HG03039 (cell line): ENCODE results near the gene SRRM2.

Experiments
- ATAC-seq: cut with Tn5 transposase; IDR thresholded peaks from one replicate; pipeline ENCODE4 v1.9.1; 2021; ENCODE audit warnings: mild to moderate bottlenecking, moderate library complexity; ENCODE audit not compliant: unreplicated experiment

Gene SRRM2

DNA sequence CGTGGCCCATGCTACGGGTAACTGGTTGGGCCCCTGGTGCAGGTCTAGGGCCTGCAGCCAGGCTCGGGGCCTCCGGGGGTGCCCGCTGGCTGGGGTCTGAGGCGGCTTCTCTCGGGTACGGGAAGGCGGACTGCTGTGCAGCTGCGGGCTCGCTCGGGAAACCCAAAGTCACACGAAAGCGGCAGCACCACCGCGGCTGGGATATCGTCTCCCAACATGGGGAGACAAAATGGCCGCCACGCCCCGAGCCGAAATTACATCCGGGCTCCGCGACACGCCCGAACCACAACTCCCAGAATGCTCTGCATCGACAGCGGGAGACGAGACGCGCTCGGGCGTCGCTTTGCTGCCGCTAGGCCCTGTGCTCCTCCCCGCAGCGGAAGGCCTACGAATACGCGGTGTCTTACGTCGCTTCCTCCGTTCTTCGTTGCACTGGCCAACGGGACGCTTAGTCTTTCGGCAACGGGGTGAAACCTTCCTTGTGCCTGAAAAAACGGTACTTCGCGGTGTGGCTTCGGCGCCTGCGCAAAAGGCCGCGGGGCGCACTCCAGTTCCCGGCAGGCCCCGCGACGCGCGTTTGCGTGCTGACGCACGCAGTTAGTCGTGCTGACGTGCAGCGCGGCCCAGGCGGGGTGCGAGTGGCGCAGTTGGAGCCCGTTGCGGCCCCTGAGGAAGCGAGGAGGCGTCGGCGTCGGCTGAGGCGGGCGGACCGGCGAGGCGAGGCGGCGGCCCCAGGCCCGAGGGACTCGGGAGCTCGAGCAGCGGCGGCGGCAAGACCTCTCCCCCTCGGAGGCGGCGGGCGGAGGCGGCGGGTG lies at the start of gene SRRM2:
SRRM2 (plus strand) TSS at position 604 of the 815 bp plus-strand sequence. CDS start 3,727 bp downstream, outside the sequence.
- ATAC-seq = peak; percentile 69

DNA sequence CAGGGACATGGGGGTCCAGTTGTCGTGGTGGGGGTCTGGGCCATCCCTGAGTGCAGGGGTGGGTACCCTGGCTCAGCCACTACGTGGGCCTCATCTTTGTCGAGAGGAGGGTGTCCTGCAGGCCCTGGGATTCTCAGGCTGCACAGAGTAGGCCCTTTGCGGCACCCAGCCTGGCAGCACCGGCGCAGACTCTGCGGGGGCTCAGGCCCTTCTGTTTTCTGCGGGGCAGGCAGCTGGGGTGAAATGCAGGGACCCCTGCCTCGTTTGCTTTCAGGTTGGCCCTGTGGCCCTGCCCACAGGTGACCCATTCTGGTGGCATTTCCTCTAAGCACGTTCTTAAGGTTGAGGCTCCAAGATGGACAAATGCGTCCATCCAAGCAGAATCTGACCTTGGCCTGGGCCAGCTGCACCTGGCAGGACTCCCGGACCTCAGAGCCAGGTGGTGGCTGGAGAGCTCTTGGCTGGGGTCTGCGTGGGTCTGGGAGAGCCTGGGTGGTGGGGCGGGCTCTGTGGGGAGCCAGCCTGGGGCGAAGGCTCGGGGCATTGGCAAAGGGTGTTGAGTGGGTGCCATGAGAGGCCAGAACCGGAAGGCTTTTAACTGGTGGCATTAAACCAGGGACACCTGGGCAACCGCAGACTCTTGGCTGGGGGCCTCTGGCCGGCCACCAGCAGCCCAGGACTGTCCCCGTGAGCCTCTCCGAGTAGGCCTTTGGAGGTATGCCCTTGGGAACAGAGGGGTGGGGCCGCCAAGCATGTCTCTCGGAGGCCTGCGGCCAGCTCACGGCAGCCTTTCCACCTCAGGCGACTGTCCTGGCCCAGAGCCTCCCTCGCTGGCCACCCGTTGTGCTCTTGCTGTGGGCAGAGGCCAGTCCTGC lies 49.3 kb upstream of the SRRM2 start:
- ATAC-seq = no peak

- ATAC-seq = no peak
These were observed 48.1 kb upstream of the SRRM2 start for GRCh38 chr16:2704166-2704982.

GRCh38 chr16:2704983-2705275 lies 47.5 kb upstream of the SRRM2 start:
- no peak for ATAC-seq

DNA sequence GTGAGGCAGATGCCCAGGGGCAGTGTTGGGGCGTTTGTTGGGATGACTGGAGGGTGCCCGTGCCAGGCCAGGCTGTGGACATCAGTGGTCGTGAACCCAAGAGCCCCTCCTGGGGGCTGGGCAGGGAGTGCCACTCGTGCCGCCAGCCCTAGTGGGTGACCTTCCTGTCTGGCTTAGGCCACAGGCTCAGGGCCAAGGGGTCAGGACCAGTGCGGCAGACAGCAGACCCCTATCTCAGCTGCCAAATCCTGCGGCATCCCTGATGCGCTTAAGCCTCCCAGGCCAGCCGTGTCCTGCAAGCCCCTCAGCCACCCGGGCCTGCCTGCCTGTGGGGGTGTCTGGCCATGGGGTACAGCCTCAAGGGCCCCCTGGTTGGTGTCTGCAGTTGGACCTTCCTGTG lies 47.1 kb upstream of the SRRM2 start:
- ATAC-seq = no peak

GRCh38 chr16:2706085-2706484 lies 46.4 kb upstream of the SRRM2 start:
- no peak for ATAC-seq

GRCh38 chr16:2706611-2707311 lies 45.7 kb upstream of the SRRM2 start:
- ATAC-seq = no peak

GRCh38 chr16:2707368-2708289 lies 44.8 kb upstream of the SRRM2 start:
- ATAC-seq = no peak

DNA sequence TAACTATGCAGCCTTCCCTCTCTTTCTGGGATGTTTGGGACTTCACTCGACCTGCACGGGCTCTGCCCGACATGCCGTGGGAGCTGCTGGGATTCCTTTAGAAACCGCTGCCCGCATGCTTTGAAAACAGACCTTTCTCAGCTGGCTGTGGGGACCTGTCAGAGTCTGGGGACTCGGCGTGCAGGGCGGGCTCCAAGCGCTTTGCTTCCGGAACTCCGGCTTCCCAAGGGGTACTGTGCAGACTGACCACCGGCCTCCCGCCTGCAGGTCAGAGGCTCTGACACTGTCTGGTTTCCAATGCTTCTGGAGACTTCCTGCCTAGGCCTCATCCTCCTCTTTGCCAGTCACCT lies 44.2 kb upstream of the SRRM2 start:
- ATAC-seq = no peak

GRCh38 chr16:2708955-2709587 lies 43.4 kb upstream of the SRRM2 start:
- ATAC-seq = no peak

- no peak for ATAC-seq
These were observed 42.9 kb upstream of the SRRM2 start for GRCh38 chr16:2709588-2709984.

- no peak for ATAC-seq
These were observed 42.3 kb upstream of the SRRM2 start for GRCh38 chr16:2710021-2710710.

GRCh38 chr16:2710711-2711231 lies 41.7 kb upstream of the SRRM2 start:
- no peak for ATAC-seq

DNA sequence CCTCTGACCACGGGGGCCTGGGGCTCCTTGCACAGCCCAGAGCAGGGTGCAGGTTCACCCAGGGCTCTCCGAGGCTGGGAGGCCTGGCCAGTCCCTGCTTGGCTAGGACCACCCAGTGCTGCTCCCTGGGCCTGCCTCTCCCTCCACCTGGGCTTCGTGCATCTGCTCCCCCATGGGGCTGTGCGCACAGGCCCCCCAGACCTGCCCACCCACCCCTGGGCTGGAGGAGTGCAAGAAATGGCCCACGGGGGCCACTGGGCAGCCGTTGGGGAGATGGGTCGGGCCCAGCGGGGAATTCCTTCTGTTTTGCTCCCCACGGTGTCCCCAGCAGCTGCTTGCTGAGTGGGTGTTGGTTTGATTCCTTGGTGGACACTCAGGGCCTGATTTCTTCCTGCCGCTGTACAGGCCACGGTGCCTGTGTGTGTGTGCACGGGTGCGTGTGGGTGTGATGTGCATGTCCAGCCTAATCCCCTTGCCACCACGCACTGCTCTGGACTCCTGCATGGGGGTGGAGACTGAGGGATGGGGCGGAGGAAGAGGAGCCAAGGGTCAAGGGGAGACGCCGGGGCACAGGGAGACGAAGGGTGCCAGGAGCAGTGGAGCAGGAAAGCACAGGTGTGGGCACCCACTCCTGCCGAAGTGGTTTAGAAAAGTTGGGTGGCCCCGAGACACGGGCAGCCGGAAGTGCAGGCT lies 40.9 kb upstream of the SRRM2 start:
- no peak for ATAC-seq

GRCh38 chr16:2712063-2712441 lies 40.4 kb upstream of the SRRM2 start:
- no peak for ATAC-seq

- ATAC-seq = no peak
These were observed 39.9 kb upstream of the SRRM2 start for GRCh38 chr16:2712546-2712945.

DNA sequence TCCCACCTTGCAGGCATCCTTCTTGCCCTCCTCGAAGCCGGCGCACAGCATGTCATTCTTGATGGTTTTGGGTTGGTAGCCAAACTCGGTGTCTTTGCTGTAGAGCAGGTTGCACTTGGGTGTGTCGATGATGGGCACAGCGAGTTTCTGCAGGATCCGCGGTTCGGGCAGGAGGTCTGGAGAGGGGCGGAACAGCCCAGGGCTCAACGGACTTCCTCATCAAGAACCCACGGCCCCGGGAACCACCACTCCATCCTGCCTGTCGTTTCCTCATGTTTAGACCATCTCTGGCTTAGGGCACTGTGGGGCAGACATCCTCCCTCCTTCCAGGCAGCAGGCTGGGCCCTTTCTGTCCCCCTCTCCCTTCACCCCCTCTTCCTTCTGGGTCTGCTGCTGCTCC lies 38.9 kb upstream of the SRRM2 start:
- no peak for ATAC-seq
